Mesothelial cell of epicardium (in vitro differentiated cells): Measurements from ENCODE around the gene RUNX1. TPM values are rescaled to one million over a fixed set of nuclear protein-coding genes. Genes with fewer than 3 reads are reported as not detected.

Experiments
- DNase-seq, 2 experiments: peaks; one replicate each; pipeline ENCODE4 v3.0.0; 2021; ENCODE audit warnings: low spot score in 2 of 2; ENCODE audit not compliant: unreplicated experiment in 2 of 2
- H3K27ac Mint-ChIP-seq: 2 replicates; pipeline ENCODE4 v1.8.0; 2021; ENCODE audit warnings: mixed read lengths
- H3K27me3 Mint-ChIP-seq: 2 replicates; pipeline ENCODE4 v1.8.0; 2021; ENCODE audit warnings: low read depth, mixed read lengths
- H3K36me3 Mint-ChIP-seq: 2 replicates; pipeline ENCODE4 v1.8.0; 2021; ENCODE audit warnings: mixed read lengths
- H3K4me1 Mint-ChIP-seq: 2 replicates; pipeline ENCODE4 v1.8.0; 2021; ENCODE audit warnings: mixed read lengths
- H3K4me3 Mint-ChIP-seq: 2 replicates; pipeline ENCODE4 v1.8.0; 2021; ENCODE audit warnings: mild to moderate bottlenecking, moderate library complexity, mixed read lengths
- H3K9me3 Mint-ChIP-seq: 2 replicates; pipeline ENCODE4 v1.8.0; 2021; ENCODE audit warnings: mixed read lengths
- CTCF ChIP-seq: fragments of 200-600 bp; sonication (generic); IDR thresholded peaks from one replicate; pipeline ENCODE4 v1.5.0; 2021; ENCODE audit warnings: antibody characterized with exemption; ENCODE audit not compliant: unreplicated experiment
- total RNA-seq: library from RNA; stranded (reverse); gene quantifications from 3 replicates; pipeline ENCODE4 v1.2.1, GENCODE V29; 2021

Gene RUNX1
- total RNA-seq, 1 donor from 2014 or later: 41.2 TPM

GRCh38 chr21:34962586-34963222 lies 86.4 kb downstream of the RUNX1 start:
- Mint-ChIP-seq H3K27ac (no peak overlapping the region), H3K4me1 (peaks cover 5% of the 10 kb centered on the region), H3K4me3 (no peak overlapping the region), H3K9me3 (no peaks in the 10 kb centered on the region), H3K36me3 (no peaks in the 10 kb centered on the region), H3K27me3 (peaks cover 7% of the 10 kb centered on the region)
- TF ChIP-seq CTCF: no peak
- DNase-seq: no peak

- H3K4me1 Mint-ChIP-seq: no peaks in the 10 kb centered on the region
- TF ChIP-seq CTCF: no peak
- no peaks in the 10 kb centered on the region for H3K36me3 Mint-ChIP-seq
- H3K4me3 Mint-ChIP-seq: no peak overlapping the region
- no peak for DNase-seq
- peaks cover 6% of the 10 kb centered on the region for H3K27me3 Mint-ChIP-seq
- no peak overlapping the region for H3K27ac Mint-ChIP-seq
- no peaks in the 10 kb centered on the region for H3K9me3 Mint-ChIP-seq
Measured at GRCh38 chr21:34962136-34962535, 87.0 kb downstream of the RUNX1 start.

DNA sequence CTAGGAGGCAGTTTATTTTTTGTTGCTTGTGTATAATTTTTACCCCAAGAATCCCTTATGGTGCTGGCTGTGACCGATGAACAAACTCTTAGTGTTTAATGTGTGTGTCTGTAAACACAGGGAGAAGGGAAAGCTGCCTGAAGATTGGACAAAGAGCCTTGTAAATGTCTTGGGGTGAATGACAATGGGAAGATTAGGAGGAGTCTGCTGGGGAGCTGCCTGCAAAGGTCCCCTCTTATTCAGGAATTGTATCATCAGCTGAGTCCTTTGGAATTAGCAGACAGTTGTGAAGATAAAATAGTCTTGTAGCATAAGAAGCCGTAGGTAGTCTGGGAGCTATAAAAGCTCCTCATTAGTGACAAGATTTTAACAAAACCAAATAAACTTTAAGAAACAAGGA lies 88.4 kb downstream of the RUNX1 start:
- no peak overlapping the region for H3K27ac Mint-ChIP-seq
- no peak overlapping the region for H3K4me3 Mint-ChIP-seq
- no peaks in the 10 kb centered on the region for H3K4me1 Mint-ChIP-seq
- peaks cover 9% of the 10 kb centered on the region for H3K9me3 Mint-ChIP-seq
- TF ChIP-seq CTCF: no peak
- DNase-seq: no peak
- H3K36me3 Mint-ChIP-seq: no peaks in the 10 kb centered on the region
- peaks cover 10% of the 10 kb centered on the region for H3K27me3 Mint-ChIP-seq

- Mint-ChIP-seq H3K4me3 (no peak overlapping the region), H3K36me3 (no peaks in the 10 kb centered on the region), H3K27me3 (peaks cover 12% of the 10 kb centered on the region), H3K27ac (no peak overlapping the region), H3K4me1 (no peaks in the 10 kb centered on the region), H3K9me3 (peaks cover 11% of the 10 kb centered on the region)
- no peak for TF ChIP-seq CTCF
- DNase-seq: no peak
Measured at GRCh38 chr21:34959607-34960006, 89.5 kb downstream of the RUNX1 start.

GRCh38 chr21:34958040-34958439 lies 91.1 kb downstream of the RUNX1 start:
- H3K27ac Mint-ChIP-seq: no peak overlapping the region

More at GRCh38 chr21:34958040-34958439, 91.1 kb downstream of the RUNX1 start:
- H3K4me3 Mint-ChIP-seq: no peak overlapping the region
- DNase-seq: no peak
- no peaks in the 10 kb centered on the region for H3K36me3 Mint-ChIP-seq
- peaks cover 11% of the 10 kb centered on the region for H3K27me3 Mint-ChIP-seq
- H3K4me1 Mint-ChIP-seq: no peaks in the 10 kb centered on the region
- TF ChIP-seq CTCF: no peak
- H3K9me3 Mint-ChIP-seq: peaks cover 13% of the 10 kb centered on the region
